Neutrophil (primary cell): ENCODE data around the gene OR5A1.

Experiments used
- H3K27ac ChIP-seq: fragments of 200-600 bp; sonication (generic); 2 replicates; pipeline ENCODE4 v1.5.1; 2016; ENCODE audit warnings: mild to moderate bottlenecking, moderate library complexity
- H3K27me3 ChIP-seq: fragments of 200-600 bp; sonication (generic); 2 replicates; pipeline ENCODE4 v1.6.0; 2016; ENCODE audit warnings: mild to moderate bottlenecking
- H3K36me3 ChIP-seq: fragments of 200-600 bp; sonication (generic); 2 replicates; pipeline ENCODE4 v1.5.1; 2017
- H3K4me1 ChIP-seq, 2 experiments: fragments of 200-600 bp in 1 of 2; sonication (generic) in 1 of 2; 1 replicate in 1 of 2; 2 replicates in 1 of 2; pipeline versions ENCODE4 v1.5.1 to v1.6.1; 2013 to 2016; ENCODE audit warnings: low read depth in 1 of 2, low read length in 1 of 2, mild to moderate bottlenecking in 1 of 2, moderate library complexity in 1 of 2; ENCODE audit not compliant: control insufficient read depth in 1 of 2, insufficient read depth in 1 of 2
- H3K4me3 ChIP-seq, 2 experiments: fragments of 200-600 bp in 1 of 2; sonication (generic) in 1 of 2; 1 replicate in 1 of 2; 2 replicates in 1 of 2; pipeline ENCODE4 v1.5.1; 2013 to 2016; ENCODE audit warnings: low read depth in 1 of 2, low read length in 1 of 2, mild to moderate bottlenecking in 1 of 2, moderate library complexity in 1 of 2
- H3K9me3 ChIP-seq: fragments of 200-600 bp; sonication (generic); 2 replicates; pipeline ENCODE4 v1.5.1; 2016
- TF ChIP-seq, protein P1 (sequence below): fragments of 200-600 bp; sonication (generic); IDR thresholded peaks from 2 replicates; pipeline ENCODE4 v1.5.1; 2016; ENCODE audit warnings: antibody characterized with exemption

The OR5A1 gene

DNA sequence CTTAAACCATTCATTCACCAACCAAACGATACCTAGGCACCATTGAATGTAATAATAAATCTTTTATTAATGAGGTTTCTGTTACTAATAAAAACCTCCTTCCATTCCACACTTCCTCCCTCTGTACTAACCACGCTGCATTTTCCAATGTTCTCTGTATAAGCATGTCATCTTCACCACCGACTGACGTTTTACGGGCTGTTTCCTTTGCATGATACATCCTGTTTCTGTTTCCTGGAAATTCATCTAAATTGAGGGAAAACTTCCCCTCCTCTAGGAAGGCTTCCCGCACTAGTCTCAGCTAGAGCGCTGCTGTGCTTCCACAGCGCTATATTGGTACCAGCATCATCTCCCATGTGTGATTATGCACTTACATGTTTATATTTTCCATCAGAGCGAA is 38.9 kb downstream of the OR5A1 start:
- Histone ChIP-seq H3K36me3 (no peaks in the 10 kb centered on the region), H3K27ac (no peak overlapping the region), H3K4me3 (no peak overlapping the region), H3K27me3 (no peaks in the 10 kb centered on the region), H3K4me1 (no peaks in the 10 kb centered on the region), H3K9me3 (no peaks in the 10 kb centered on the region)
- TF ChIP-seq, protein P1, sequence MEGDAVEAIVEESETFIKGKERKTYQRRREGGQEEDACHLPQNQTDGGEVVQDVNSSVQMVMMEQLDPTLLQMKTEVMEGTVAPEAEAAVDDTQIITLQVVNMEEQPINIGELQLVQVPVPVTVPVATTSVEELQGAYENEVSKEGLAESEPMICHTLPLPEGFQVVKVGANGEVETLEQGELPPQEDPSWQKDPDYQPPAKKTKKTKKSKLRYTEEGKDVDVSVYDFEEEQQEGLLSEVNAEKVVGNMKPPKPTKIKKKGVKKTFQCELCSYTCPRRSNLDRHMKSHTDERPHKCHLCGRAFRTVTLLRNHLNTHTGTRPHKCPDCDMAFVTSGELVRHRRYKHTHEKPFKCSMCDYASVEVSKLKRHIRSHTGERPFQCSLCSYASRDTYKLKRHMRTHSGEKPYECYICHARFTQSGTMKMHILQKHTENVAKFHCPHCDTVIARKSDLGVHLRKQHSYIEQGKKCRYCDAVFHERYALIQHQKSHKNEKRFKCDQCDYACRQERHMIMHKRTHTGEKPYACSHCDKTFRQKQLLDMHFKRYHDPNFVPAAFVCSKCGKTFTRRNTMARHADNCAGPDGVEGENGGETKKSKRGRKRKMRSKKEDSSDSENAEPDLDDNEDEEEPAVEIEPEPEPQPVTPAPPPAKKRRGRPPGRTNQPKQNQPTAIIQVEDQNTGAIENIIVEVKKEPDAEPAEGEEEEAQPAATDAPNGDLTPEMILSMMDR = no peak

DNA sequence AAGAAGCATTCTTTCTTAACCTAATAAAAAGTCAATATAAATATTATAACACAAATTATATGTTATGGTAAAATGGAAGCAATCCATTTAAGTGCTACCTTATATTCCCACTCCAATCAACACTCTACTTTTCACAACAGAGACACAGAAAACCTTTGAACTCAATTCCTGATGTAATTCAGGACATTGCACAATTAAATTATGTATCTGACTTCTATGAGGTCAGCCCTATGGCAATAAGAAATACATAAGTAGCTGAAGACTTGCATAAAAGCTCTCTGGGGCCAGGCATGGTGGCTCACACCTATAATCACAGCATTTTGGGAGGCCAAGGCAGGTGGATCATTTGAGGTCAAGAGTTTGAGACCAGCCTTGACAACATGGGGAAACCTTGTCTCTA is 43.6 kb downstream of the OR5A1 start:
- TF ChIP-seq, protein P1 = no peak
- Histone ChIP-seq H3K27ac (no peak overlapping the region), H3K36me3 (no peaks in the 10 kb centered on the region)

DNA sequence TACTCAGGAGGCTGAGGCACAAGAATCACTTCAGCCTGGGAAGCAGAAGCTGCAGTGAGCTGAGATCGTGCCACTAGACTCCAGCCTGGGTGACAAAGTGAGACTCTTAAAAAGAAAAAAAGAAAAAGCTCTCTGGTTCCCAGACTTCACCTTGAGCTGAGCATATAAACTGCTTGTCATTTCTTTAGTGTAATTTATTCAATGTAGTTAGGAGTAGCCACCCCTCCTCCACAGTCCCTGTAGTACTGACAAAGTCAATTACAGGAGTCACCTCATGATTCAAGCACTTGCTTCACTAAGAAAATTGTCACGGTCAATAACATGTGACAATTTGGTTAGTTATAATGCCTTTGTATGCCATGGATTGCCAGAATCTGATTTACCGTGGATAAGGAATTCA is 44.1 kb downstream of the OR5A1 start:
- Histone ChIP-seq H3K27me3 (no peaks in the 10 kb centered on the region), H3K4me3 (no peak overlapping the region), H3K27ac (no peak overlapping the region), H3K9me3 (no peaks in the 10 kb centered on the region), H3K4me1 (no peaks in the 10 kb centered on the region), H3K36me3 (no peaks in the 10 kb centered on the region)
- TF ChIP-seq, protein P1 = no peak

More for the DNA sequence above, 43.6 kb downstream of the OR5A1 start:
- no peak overlapping the region for H3K4me3 ChIP-seq
- H3K4me1 ChIP-seq = no peaks in the 10 kb centered on the region
- no peaks in the 10 kb centered on the region for H3K27me3 ChIP-seq
- H3K9me3 ChIP-seq = no peaks in the 10 kb centered on the region
